ENCODE measurements around the gene FHIT. TPM values are rescaled to one million over a fixed set of nuclear protein-coding genes. Genes with fewer than 3 reads are reported as not detected.

Gene FHIT
- total RNA-seq, 4 donors from 2014 or later, result 7.5 to 20.1 (median 13.5) TPM

DNA sequence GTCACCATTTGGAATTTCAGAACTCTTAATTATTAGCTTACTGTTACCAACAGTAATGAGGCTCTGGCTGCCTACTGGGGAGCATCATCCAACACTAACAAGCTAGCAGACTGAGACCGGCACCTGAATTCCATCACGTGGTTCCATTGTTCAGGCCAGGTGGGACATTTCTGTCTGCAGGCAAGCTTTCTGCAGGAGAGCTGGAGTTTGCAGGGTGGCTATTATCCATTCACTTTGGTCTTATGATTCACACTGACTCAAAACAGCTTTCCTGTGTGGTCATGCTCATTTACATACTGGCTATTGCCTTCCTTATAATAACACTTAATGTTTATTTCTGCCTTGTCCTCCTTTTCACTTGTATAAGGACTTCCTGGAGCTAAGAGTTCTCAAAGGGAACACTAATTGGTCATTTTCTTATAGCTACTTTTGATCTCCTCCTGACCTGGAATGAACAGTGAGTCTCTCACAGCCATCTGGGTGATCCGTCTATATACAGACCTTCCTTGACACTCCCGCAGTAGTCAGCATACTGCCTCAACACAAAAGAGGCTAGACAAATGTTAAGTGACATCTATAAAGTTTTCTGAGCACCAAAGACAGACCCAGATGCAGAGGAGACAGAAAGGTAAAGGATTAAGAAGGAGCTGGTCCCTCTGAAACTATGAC lies 695.4 kb downstream of the FHIT start:
- TF ChIP-seq, protein P1, sequence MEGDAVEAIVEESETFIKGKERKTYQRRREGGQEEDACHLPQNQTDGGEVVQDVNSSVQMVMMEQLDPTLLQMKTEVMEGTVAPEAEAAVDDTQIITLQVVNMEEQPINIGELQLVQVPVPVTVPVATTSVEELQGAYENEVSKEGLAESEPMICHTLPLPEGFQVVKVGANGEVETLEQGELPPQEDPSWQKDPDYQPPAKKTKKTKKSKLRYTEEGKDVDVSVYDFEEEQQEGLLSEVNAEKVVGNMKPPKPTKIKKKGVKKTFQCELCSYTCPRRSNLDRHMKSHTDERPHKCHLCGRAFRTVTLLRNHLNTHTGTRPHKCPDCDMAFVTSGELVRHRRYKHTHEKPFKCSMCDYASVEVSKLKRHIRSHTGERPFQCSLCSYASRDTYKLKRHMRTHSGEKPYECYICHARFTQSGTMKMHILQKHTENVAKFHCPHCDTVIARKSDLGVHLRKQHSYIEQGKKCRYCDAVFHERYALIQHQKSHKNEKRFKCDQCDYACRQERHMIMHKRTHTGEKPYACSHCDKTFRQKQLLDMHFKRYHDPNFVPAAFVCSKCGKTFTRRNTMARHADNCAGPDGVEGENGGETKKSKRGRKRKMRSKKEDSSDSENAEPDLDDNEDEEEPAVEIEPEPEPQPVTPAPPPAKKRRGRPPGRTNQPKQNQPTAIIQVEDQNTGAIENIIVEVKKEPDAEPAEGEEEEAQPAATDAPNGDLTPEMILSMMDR (IDR thresholded peaks at IDR 0.05), result no peak
- TF ChIP-seq POLR2AphosphoS5 (IDR thresholded peaks at IDR 0.05), result no peak
- no peak for TF ChIP-seq EP300 (IDR thresholded peaks at IDR 0.05; ENCODE audit: low read depth)
- no peak for TF ChIP-seq POLR2A (IDR thresholded peaks at IDR 0.05)
- H3K4me3 ChIP-seq, result no peak overlapping the region
- no peak overlapping the region for H3K27ac ChIP-seq
- 76 to 80% methylated on average over 2 to 4 of the region's 4 CpGs for whole genome bisulfite sequencing, 2 donors (ENCODE audit: low coverage in 1 of 2)
- H3K27me3 ChIP-seq, result no peaks in the 10 kb centered on the region
- H3K36me3 ChIP-seq, result no peaks in the 10 kb centered on the region
- no peaks in the 10 kb centered on the region for H3K9me3 ChIP-seq
- in situ Hi-C loops (cut with MboI; ENCODE audit: low pct_ligation_motif_present in 1 of 4, low pct_unique_long_range_greater_than_20kb in 1 of 4, low sequenced_read_pairs in 3 of 4), result no loop called here
- intact Hi-C loops (cut with DNase I; ENCODE audit: low total_unique reads), result no loop called here
- no peaks in the 10 kb centered on the region for H3K4me1 ChIP-seq
- DNase-seq, result no peak

DNA sequence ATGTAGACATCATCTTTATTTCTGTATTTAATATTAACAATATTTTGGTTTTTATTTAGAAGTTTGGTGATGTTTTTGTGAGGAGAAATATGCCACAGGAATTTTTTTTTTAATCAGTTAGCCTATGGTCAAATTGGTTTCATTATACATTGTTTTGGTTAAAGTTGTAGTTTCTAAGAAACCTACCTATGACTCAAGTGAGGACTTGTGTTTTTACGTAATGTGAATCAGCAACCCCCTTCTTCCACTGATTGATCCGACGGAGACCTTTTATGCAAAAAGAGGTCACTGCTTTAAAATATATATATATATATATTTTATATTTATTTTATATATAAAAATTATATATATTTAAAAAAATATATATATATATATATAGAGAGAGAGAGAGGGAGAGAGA lies 698.1 kb downstream of the FHIT start:
- Histone ChIP-seq H3K4me1 (no peaks in the 10 kb centered on the region), H3K9me3 (no peaks in the 10 kb centered on the region), H3K36me3 (no peaks in the 10 kb centered on the region), H3K27ac (no peak overlapping the region), H3K27me3 (no peaks in the 10 kb centered on the region), H3K4me3 (no peak overlapping the region)
- no peak for DNase-seq
- intact Hi-C loops (cut with DNase I; ENCODE audit: low total_unique reads) (no loop called here), in situ Hi-C loops (cut with MboI; ENCODE audit: low pct_ligation_motif_present in 1 of 4, low pct_unique_long_range_greater_than_20kb in 1 of 4, low sequenced_read_pairs in 3 of 4) (no loop called here)
- 79 to 85% methylated on average over 3 of the region's 3 CpGs for WGBS, 2 donors (ENCODE audit: low coverage in 1 of 2)
- no peak for TF ChIP-seq POLR2A (IDR thresholded peaks at IDR 0.05)
- TF ChIP-seq POLR2AphosphoS5 (IDR thresholded peaks at IDR 0.05), result no peak
- TF ChIP-seq EP300 (IDR thresholded peaks at IDR 0.05; ENCODE audit: low read depth), result no peak
- TF ChIP-seq, protein P1 (IDR thresholded peaks at IDR 0.05), result no peak

DNA sequence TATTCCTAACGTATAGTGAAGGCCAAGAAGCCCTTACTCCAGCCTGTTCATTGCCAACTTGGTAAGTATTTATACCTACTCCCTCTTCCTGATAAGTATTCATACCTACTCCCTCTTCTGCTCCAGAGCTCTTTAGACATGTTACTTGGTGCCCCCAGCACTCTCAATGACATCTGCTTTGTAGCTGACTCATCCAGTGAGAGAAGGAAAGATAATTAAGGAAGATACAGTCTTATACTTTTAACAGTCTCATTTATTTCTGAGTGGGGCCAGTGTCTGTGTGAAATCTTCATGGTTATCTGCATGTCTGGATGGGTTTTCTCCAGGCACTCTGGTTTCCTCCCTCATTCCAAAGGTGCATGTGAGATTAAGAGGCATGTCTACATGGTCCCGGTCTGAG lies 698.7 kb downstream of the FHIT start:
- no peak for TF ChIP-seq POLR2A (IDR thresholded peaks at IDR 0.05)
- TF ChIP-seq, protein P1 (IDR thresholded peaks at IDR 0.05), result no peak
- TF ChIP-seq EP300 (IDR thresholded peaks at IDR 0.05; ENCODE audit: low read depth), result no peak
- TF ChIP-seq POLR2AphosphoS5 (IDR thresholded peaks at IDR 0.05), result no peak
- no peak overlapping the region for H3K27ac ChIP-seq
- in situ Hi-C loops (cut with MboI; ENCODE audit: low pct_ligation_motif_present in 1 of 4, low pct_unique_long_range_greater_than_20kb in 1 of 4, low sequenced_read_pairs in 3 of 4) (no loop called here), intact Hi-C loops (cut with DNase I; ENCODE audit: low total_unique reads) (no loop called here)
- no peaks in the 10 kb centered on the region for H3K9me3 ChIP-seq
- 87 to 91% methylated on average over 2 of the region's 2 CpGs for WGBS, 2 donors (ENCODE audit: low coverage in 1 of 2)
- no peaks in the 10 kb centered on the region for H3K4me1 ChIP-seq
- H3K4me3 ChIP-seq, result no peak overlapping the region
- H3K27me3 ChIP-seq, result no peaks in the 10 kb centered on the region
- DNase-seq, result no peak
- H3K36me3 ChIP-seq, result no peaks in the 10 kb centered on the region

DNA sequence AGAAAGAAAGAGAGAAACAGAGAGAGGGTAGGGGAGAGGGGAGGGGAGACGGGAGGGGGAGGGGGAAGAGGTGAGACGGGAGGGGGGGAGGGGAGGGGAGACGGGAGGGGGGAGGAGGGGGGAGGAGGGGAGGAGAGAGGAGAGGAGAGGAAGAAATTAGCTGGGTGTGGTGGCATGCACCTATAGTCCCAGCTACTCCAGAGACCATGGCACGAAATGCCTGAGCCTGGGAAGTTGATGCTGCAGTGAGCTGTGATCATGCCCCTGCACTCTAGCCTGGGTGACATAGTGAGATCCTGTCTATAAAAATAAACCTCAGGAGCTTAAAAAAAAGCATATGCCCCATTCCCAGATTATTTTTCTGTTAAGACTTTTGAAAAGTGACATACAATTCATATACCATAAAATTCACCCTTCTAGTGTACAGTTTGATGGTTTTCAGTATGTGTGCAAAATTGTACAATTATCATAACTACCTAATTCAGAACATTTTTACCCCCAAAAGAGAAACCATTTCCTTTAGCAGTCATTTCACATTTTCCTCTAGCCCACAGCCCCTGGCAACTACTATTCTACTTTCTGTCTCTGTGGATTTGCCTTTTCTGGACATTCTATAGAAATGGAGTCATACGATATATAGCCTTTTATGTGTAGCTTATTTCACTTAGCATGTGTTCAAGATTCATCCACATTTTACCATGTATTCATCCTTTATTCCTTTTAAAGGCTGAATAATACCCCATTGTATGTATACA lies 699.6 kb downstream of the FHIT start:
- 90 to 96% methylated on average over 2 of the region's 5 CpGs for WGBS, 2 donors (ENCODE audit: low coverage in 1 of 2)
- intact Hi-C loops (cut with DNase I; ENCODE audit: low total_unique reads), result no loop called here
- in situ Hi-C loops (cut with MboI; ENCODE audit: low pct_ligation_motif_present in 1 of 4, low pct_unique_long_range_greater_than_20kb in 1 of 4, low sequenced_read_pairs in 3 of 4), result no loop called here

More for the DNA sequence above, 699.6 kb downstream of the FHIT start:
- TF ChIP-seq POLR2A (IDR thresholded peaks at IDR 0.05) (no peak), EP300 (IDR thresholded peaks at IDR 0.05; ENCODE audit: low read depth) (no peak), POLR2AphosphoS5 (IDR thresholded peaks at IDR 0.05) (no peak)
- TF ChIP-seq, protein P1 (IDR thresholded peaks at IDR 0.05), result no peak
- Histone ChIP-seq H3K36me3 (no peaks in the 10 kb centered on the region), H3K27me3 (no peaks in the 10 kb centered on the region), H3K27ac (no peak overlapping the region), H3K4me3 (no peak overlapping the region), H3K9me3 (no peaks in the 10 kb centered on the region), H3K4me1 (no peaks in the 10 kb centered on the region)
- no peak for DNase-seq

Data from transverse colon (tissue), 4 donors.